HepG2 (cell line): ENCODE measurements around the gene RAB39B. TPM values are rescaled to one million over a fixed set of nuclear protein-coding genes. Genes with fewer than 3 reads are reported as not detected.

ENCODE experiments used
- ATAC-seq: fragments of 200-7000 bp; cut with Tn5 transposase; 3 replicates; pipeline ENCODE4 v1.9.1; 2020; ENCODE audit warnings: mild to moderate bottlenecking, moderate library complexity
- BruUV-seq: library from RNA; stranded (reverse); fragments of 400-500 nt; replicated peaks from 2 replicates; lab custom pipeline; 2021; lab: Mats Ljungman, UMichigan
- CTCF ChIA-PET: fragments of 300-600 bp; formaldehyde crosslinking; extraction: SDS; loops from one replicate; lab custom pipeline; 2021; ENCODE audit warnings: low total read pairs, inconsistent platforms, low intra/inter-chr PET ratio; lab: Yijun Ruan, JAX
- POLR2A ChIA-PET: fragments of 350-600 bp; sonication (Branson Sonifier 250); formaldehyde crosslinking; loops from one replicate; lab custom pipeline; 2020; ENCODE audit warnings: antibody characterized with exemption, inconsistent platforms; lab: Yijun Ruan, JAX
- DNase-seq: peaks from one replicate; pipeline ENCODE4 v3.0.0-alpha.2; 2015; ENCODE audit warnings: low spot score
- FAIRE-seq: peaks from 3 replicates; lab custom pipeline; 2011; peaks lifted over from hg19 to GRCh38; lab: Jason Lieb, UNC
- H2AFZ ChIP-seq: one replicate; pipeline ENCODE4 v1.6.1; 2011; ENCODE audit warnings: low read length, inconsistent platforms
- H3K27ac ChIP-seq: fragments of 300-600 bp; 3 replicates; pipeline ENCODE4 v1.8.0; 2011; ENCODE audit warnings: mixed run types, mild to moderate bottlenecking, mixed read lengths, low read length, inconsistent platforms; ENCODE audit not compliant: insufficient read depth; ENCODE audit errors: extremely low read length
- H3K27me3 ChIP-seq, 2 experiments: fragments of 200-600 bp in 1 of 2; 2 replicates in 1 of 2; 3 replicates in 1 of 2; pipeline versions ENCODE4 v1.6.0 to v1.8.0; 2011; ENCODE audit warnings: low read length in 2 of 2, mild to moderate bottlenecking in 2 of 2, moderate library complexity in 2 of 2, inconsistent platforms in 1 of 2; ENCODE audit not compliant: insufficient read depth in 2 of 2, control insufficient read depth in 1 of 2
- H3K36me3 ChIP-seq, 2 experiments: fragments of 200-600 bp in 1 of 2; replicated peaks in 1 of 2; 2 replicates in 1 of 2; 3 replicates in 1 of 2; pipeline versions ENCODE4 v1.5.1 to v1.8.0; 2011; ENCODE audit warnings: low read length in 2 of 2, inconsistent platforms in 1 of 2; ENCODE audit not compliant: insufficient read depth in 2 of 2, control insufficient read depth in 1 of 2
- H3K4me1 ChIP-seq: 2 replicates; pipeline ENCODE4 v1.5.1; 2012; ENCODE audit warnings: low read length, inconsistent platforms; ENCODE audit not compliant: insufficient read depth
- H3K4me2 ChIP-seq: 2 replicates; pipeline ENCODE4 v1.6.0; 2011; ENCODE audit warnings: low read depth, low read length, inconsistent platforms
- H3K4me3 ChIP-seq, 3 experiments: fragments of 200-600 bp in 1 of 3; sonication (generic), shearing (Covaris generic) in 1 of 3; replicated peaks in 1 of 3; 2 replicates each; pipeline ENCODE4 v1.5.1; 2011 to 2016; ENCODE audit warnings: low read length in 3 of 3, inconsistent platforms in 2 of 3, low read depth in 2 of 3, mild to moderate bottlenecking in 2 of 3, control low read depth in 1 of 3, mixed read lengths in 1 of 3; ENCODE audit not compliant: insufficient read depth in 1 of 3
- H3K79me2 ChIP-seq: one replicate; pipeline ENCODE4 v1.6.1; 2011; ENCODE audit warnings: low read length, inconsistent platforms; ENCODE audit not compliant: insufficient read depth
- H3K9ac ChIP-seq: 2 replicates; pipeline ENCODE4 v1.6.0; 2011; ENCODE audit warnings: mild to moderate bottlenecking, low read depth, low read length, inconsistent platforms; ENCODE audit not compliant: insufficient read depth
- H3K9me3 ChIP-seq: 2 replicates; pipeline ENCODE4 v1.5.1; 2012; ENCODE audit warnings: mild to moderate bottlenecking, low read length
- H4K20me1 ChIP-seq: 2 replicates; pipeline ENCODE4 v1.6.0; 2011; ENCODE audit warnings: inconsistent platforms, mild to moderate bottlenecking, low read length, moderate library complexity; ENCODE audit not compliant: insufficient read depth
- CEBPZ ChIP-seq: IDR thresholded peaks from 2 replicates; pipeline ENCODE4 v1.6.1; 2012; ENCODE audit warnings: low read length, improper control_type of control experiment
- CREM ChIP-seq, 2 experiments: sonication (generic) in 1 of 2; formaldehyde crosslinking in 1 of 2; IDR thresholded peaks; 2 replicates each; pipeline versions ENCODE4 v1.4.0 to v1.6.1; 2016 to 2020; ENCODE audit warnings: antibody characterized with exemption in 1 of 2, mild to moderate bottlenecking in 1 of 2, missing genetic modification reagents in 1 of 2
- E2F1 ChIP-seq: sonication (generic); formaldehyde crosslinking; IDR thresholded peaks from 2 replicates; pipeline ENCODE4 v1.5.0; 2020; ENCODE audit warnings: missing genetic modification reagents
- GATAD1 ChIP-seq: IDR thresholded peaks from 2 replicates; pipeline ENCODE4 v1.6.1; 2016; ENCODE audit warnings: missing genetic modification reagents, missing compliant biosample characterization
- HCFC1 ChIP-seq: fragments of 150-350 bp; IDR thresholded peaks from 2 replicates; pipeline ENCODE4 v1.6.1; 2014; ENCODE audit warnings: low read depth, low read length
- KAT8 ChIP-seq: IDR thresholded peaks from 2 replicates; pipeline ENCODE4 v1.6.1; 2016; ENCODE audit warnings: missing genetic modification reagents, missing compliant biosample characterization
- MYC ChIP-seq: sonication (generic); formaldehyde crosslinking; IDR thresholded peaks from 2 replicates; pipeline ENCODE4 v1.9.0; 2021; ENCODE audit warnings: missing genetic modification reagents, borderline replicate concordance
- RBFOX2 ChIP-seq: fragments of 200-400 bp; formaldehyde crosslinking; IDR thresholded peaks from 2 replicates; pipeline ENCODE4 v1.6.1; 2017; ENCODE audit warnings: low read depth, mild to moderate bottlenecking, low read length
- ZFX ChIP-seq: sonication (generic); formaldehyde crosslinking; IDR thresholded peaks from 2 replicates; pipeline ENCODE4 v1.4.0; 2020; ENCODE audit warnings: mild to moderate bottlenecking, low read depth, missing genetic modification reagents, moderate library complexity
- ZFY ChIP-seq: sonication (generic); formaldehyde crosslinking; IDR thresholded peaks from 2 replicates; pipeline ENCODE4 v1.4.0; 2020; ENCODE audit warnings: missing genetic modification reagents
- ZNF441 ChIP-seq: sonication (generic); formaldehyde crosslinking; IDR thresholded peaks from 2 replicates; pipeline ENCODE4 v1.7.0; 2021; ENCODE audit warnings: missing genetic modification reagents, borderline replicate concordance
- WGBS: methylation state at CpG from one replicate; pipeline ENCODE4 v1.1.6; 2017; ENCODE audit warnings: low lambda C conversion rate; 5-methylcytosine and 5-hydroxymethylcytosine counted together
- in situ Hi-C: cut with HindIII; loops from 2 replicates; pipeline ENCODE4 v1.10.0; 2017; ENCODE audit warnings: low pct_unique_long_range_greater_than_20kb; ENCODE audit not compliant: extremely low pct_ligation_motif_present
- intact Hi-C: fragments of 100-400 bp; cut with micrococcal nuclease; formaldehyde crosslinking; loops from one replicate; pipeline ENCODE4 v1.10.0; 2022; ENCODE audit not compliant: unreplicated experiment
- polyA plus RNA-seq, 8 experiments: library from polyadenylated mRNA; depleted of rRNA in 3 of 8; stranded (reverse) in 7 of 8; unstranded in 1 of 8; fragments of >200 nt; fragmentation: Illumina TruSeq in 4 of 8; extraction: Trizol in 4 of 8; gene quantifications; 2 replicates each; pipeline versions ENCODE4 v1.2.1 to v1.2.3, GENCODE V29; 2011 to 2016; ENCODE audit warnings: low read depth in 4 of 8, missing spikeins in 1 of 8, mixed read lengths in 1 of 8; ENCODE audit not compliant: insufficient read depth in 1 of 8
- total RNA-seq, 5 experiments: library from RNA; depleted of rRNA; stranded (reverse); fragments of >200 nt; fragmentation: Illumina TruSeq; extraction: Trizol; gene quantifications; 2 replicates each; pipeline ENCODE4 v1.2.3, GENCODE V29; 2016; ENCODE audit warnings: low read depth in 1 of 5
- TF ChIP-seq, protein P1 (sequence below): sonication (generic); formaldehyde crosslinking; IDR thresholded peaks from 2 replicates; pipeline ENCODE4 v1.5.1; 2020; ENCODE audit warnings: mild to moderate bottlenecking, missing genetic modification reagents
- TF ChIP-seq, protein P2 (sequence below): sonication (generic); formaldehyde crosslinking; IDR thresholded peaks from 2 replicates; pipeline ENCODE4 v1.4.0; 2020; ENCODE audit warnings: missing genetic modification reagents

Gene RAB39B
- total and polyA plus RNA-seq, 2 of the 13 experiments (the other 11 are each of a cell fraction or from before 2014, with no cell fraction given), result 0.05 to 0.07 TPM

DNA sequence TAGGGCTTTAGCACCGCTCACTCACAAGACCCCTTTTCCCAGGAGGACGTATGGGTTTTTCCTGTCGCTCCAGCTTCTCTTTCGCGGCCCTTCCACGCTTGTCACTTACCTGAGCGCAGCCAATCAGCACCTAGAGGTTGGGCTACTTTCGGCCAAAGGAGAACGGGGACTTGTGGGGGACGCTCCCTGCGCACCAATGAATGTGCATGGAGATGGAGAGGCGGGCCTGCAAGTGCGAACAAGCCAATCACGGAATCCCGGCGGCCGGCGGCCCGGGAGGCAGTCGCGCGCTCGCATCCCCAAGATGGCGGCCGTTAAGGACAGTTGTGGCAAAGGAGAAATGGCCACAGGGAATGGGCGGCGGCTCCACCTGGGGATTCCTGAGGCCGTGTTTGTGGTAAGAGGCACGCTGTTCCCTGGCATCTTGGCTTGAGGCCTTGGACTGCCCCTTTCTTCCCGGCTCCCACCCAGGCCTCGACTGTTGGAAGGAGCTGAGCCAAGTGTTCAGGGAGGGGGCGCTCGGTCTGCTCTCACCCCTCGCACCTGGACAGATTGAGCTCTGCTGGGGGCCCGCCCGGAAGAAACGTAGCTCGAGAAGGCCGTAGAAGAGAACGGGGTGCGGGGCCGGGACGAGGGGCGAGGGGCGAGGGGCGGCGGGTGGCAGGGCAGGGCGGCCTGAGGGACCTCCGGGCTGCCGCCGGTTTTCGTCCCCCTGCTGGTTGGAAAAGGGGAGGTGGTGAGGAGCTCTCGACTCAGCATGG is 47.9 kb downstream of the RAB39B start, which contains the start of gene VBP1:
Gene VBP1, plus strand, starts transcription at position 282 of the 761 bp plus-strand sequence. Its CDS starts 23 bp downstream, at position 305.
- ChIA-PET POLR2A (interaction anchor here (0.5 to 1.3 kb wide), 8 partner anchors 11 to 397 kb away, joined by 3 to 8 read pairs (median 3); partner anchors contain the start of genes FUNDC2 and TMLHE), CTCF (no interaction called here)
- Histone ChIP-seq H3K9ac (peak within 1 kb of the TSS; percentile 86), H3K9me3 (no peaks in the 10 kb centered on the region), H3K79me2 (peaks cover 27% of the 10 kb centered on the region), H3K4me1 (peaks cover 24% of the 10 kb centered on the region), H3K27me3 (no peaks in the 10 kb centered on the region), H2AFZ (peak within 1 kb of the TSS; percentile 78), H3K4me2 (peak within 1 kb of the TSS; percentile 80), H4K20me1 (no peaks in the 10 kb centered on the region), H3K36me3 (no peaks in the 10 kb centered on the region), H3K4me3 (peak within 1 kb of the TSS; percentile 75 to 93 (median 83)), H3K27ac (peak within 1 kb of the TSS; percentile 86)
- no TSS peak for BruUV-seq
- 2% methylated on average over 20 of the region's 53 CpGs for WGBS
- FAIRE-seq (peak; percentile 71), DNase-seq (peak; percentile 92), ATAC-seq (peak; percentile 99)
- intact Hi-C loops (no loop called here), in situ Hi-C loops (no loop called here)
- 0 out of 2 replicates have a peak, but pooled peaks have one; percentile 45 for TF ChIP-seq E2F1 (CRISPR knock-in tag)
- TF ChIP-seq CEBPZ, result peak; percentile 45; the same call in 1 of the 2 replicates
- TF ChIP-seq ZFY (CRISPR knock-in tag), result peak; percentile 68; the same call in 1 of the 2 replicates
- TF ChIP-seq, protein P1, sequence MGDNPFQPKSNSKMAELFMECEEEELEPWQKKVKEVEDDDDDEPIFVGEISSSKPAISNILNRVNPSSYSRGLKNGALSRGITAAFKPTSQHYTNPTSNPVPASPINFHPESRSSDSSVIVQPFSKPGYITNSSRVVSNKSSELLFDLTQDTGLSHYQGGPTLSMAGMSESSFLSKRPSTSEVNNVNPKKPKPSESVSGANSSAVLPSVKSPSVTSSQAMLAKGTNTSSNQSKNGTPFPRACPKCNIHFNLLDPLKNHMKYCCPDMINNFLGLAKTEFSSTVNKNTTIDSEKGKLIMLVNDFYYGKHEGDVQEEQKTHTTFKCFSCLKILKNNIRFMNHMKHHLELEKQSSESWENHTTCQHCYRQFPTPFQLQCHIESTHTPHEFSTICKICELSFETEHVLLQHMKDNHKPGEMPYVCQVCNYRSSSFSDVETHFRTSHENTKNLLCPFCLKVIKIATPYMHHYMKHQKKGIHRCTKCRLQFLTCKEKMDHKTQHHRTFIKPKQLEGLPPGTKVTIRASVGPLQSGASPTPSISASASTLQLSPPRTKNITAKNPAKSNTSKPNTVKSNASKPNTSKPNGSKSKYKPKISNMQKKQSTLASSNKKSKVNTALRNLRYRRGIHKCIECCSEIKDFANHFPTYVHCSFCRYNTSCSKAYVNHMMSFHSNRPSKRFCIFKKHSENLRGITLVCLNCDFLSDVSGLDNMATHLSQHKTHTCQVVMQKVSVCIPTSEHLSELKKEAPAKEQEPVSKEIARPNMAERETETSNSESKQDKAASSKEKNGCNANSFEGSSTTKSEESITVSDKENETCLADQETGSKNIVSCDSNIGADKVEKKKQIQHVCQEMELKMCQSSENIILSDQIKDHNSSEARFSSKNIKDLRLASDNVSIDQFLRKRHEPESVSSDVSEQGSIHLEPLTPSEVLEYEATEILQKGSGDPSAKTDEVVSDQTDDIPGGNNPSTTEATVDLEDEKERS (CRISPR knock-in tag), result 0 out of 2 replicates have a peak, but pooled peaks have one; percentile 25
- no peak for TF ChIP-seq MYC (CRISPR knock-in tag)
- 0 out of 2 replicates have a peak, but pooled peaks have one; percentile 21 for TF ChIP-seq CREM (IDR thresholded peaks at IDR 0.05)
- TF ChIP-seq CREM (CRISPR knock-in tag; IDR thresholded peaks at IDR 0.05), result no peak
- TF ChIP-seq GATAD1 (CRISPR knock-in tag), result peak; percentile 28; the same call in 1 of the 2 replicates
- TF ChIP-seq ZNF441 (CRISPR knock-in tag), result peak; percentile 65; the same call in 1 of the 2 replicates
- TF ChIP-seq RBFOX2, result peak; percentile 76
- TF ChIP-seq KAT8, result peak; percentile 43; the same call in 1 of the 2 replicates
- peak; percentile 72; the same call in 1 of the 2 replicates for TF ChIP-seq ZFX
- TF ChIP-seq, protein P2, sequence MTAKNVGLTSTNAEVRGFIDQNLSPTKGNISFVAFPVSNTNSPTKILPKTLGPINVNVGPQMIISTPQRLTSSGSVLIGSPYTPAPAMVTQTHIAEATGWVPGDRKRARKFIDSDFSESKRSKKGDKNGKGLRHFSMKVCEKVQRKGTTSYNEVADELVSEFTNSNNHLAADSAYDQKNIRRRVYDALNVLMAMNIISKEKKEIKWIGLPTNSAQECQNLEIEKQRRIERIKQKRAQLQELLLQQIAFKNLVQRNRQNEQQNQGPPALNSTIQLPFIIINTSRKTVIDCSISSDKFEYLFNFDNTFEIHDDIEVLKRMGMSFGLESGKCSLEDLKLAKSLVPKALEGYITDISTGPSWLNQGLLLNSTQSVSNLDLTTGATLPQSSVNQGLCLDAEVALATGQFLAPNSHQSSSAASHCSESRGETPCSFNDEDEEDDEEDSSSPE (CRISPR knock-in tag), result peak; percentile 31; the same call in 1 of the 2 replicates
- TF ChIP-seq HCFC1, result no peak
